ENCODE data around the gene LRRC74A.

GRCh38 chr14:76792422-76792821 is 33.8 kb upstream of the LRRC74A start:
- no peak for TF ChIP-seq CTCF (conservative IDR thresholded peaks at IDR 0.05)
- TF ChIP-seq ZFX (IDR thresholded peaks at IDR 0.05) = no peak

All from C4-2B (cell line).